ENCODE data around the gene ADISSP. TPM values are rescaled to one million over a fixed set of nuclear protein-coding genes. Genes with fewer than 3 reads are reported as not detected.

The ADISSP gene
- total and polyA plus RNA-seq, 2 of the 13 experiments (the other 11 are each of a cell fraction or from before 2014, with no cell fraction given): 38.3 to 90.6 TPM

DNA sequence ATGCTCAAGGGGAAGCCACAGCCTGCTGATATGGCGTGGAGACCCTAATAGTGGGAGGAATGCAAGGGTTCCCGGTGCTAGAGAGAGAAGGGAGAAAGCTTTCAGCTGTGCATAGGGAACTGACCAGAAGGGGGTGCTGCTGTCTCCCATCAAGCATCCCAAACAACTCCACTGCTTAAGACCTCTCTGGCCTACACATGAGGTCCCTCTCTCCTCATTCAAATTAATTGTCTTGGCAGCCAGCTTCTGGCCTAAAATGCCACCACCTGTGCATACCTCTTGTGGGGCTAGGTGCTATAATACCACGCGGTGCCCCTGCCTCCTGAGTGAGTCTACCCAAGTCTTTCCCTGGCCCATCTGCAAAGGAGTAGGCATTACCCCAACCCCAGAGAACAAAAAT, 14.5 kb downstream of the ADISSP start (continued):
- no peak for TF ChIP-seq ATF3 (CRISPR knock-in tag; IDR thresholded peaks at IDR 0.05)
- TF ChIP-seq MATR3 (CRISPR knock-in tag; IDR thresholded peaks at IDR 0.05): no peak
- TF ChIP-seq, protein P1, sequence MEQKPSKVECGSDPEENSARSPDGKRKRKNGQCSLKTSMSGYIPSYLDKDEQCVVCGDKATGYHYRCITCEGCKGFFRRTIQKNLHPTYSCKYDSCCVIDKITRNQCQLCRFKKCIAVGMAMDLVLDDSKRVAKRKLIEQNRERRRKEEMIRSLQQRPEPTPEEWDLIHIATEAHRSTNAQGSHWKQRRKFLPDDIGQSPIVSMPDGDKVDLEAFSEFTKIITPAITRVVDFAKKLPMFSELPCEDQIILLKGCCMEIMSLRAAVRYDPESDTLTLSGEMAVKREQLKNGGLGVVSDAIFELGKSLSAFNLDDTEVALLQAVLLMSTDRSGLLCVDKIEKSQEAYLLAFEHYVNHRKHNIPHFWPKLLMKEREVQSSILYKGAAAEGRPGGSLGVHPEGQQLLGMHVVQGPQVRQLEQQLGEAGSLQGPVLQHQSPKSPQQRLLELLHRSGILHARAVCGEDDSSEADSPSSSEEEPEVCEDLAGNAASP (CRISPR knock-in tag; IDR thresholded peaks at IDR 0.05; ENCODE audit: borderline replicate concordance): no peak
- no peak for TF ChIP-seq ZNF101 (CRISPR knock-in tag; IDR thresholded peaks at IDR 0.05; ENCODE audit: borderline replicate concordance, low read depth)
- TF ChIP-seq ZKSCAN5 (CRISPR knock-in tag; IDR thresholded peaks at IDR 0.05): no peak
- TF ChIP-seq TERF1 (CRISPR knock-in tag; IDR thresholded peaks at IDR 0.05): no peak
- no peak for TF ChIP-seq ZKSCAN8 (CRISPR knock-in tag; IDR thresholded peaks at IDR 0.05; ENCODE audit: borderline replicate concordance)
- no peak for TF ChIP-seq ZNF841 (CRISPR knock-in tag; IDR thresholded peaks at IDR 0.05; ENCODE audit: borderline replicate concordance)
- no peak for TF ChIP-seq ZNF513 (CRISPR knock-in tag; conservative IDR thresholded peaks at IDR 0.05)
- TF ChIP-seq PLSCR1 (CRISPR knock-in tag; IDR thresholded peaks at IDR 0.05; ENCODE audit: borderline replicate concordance): no peak
- TF ChIP-seq, protein P2, sequence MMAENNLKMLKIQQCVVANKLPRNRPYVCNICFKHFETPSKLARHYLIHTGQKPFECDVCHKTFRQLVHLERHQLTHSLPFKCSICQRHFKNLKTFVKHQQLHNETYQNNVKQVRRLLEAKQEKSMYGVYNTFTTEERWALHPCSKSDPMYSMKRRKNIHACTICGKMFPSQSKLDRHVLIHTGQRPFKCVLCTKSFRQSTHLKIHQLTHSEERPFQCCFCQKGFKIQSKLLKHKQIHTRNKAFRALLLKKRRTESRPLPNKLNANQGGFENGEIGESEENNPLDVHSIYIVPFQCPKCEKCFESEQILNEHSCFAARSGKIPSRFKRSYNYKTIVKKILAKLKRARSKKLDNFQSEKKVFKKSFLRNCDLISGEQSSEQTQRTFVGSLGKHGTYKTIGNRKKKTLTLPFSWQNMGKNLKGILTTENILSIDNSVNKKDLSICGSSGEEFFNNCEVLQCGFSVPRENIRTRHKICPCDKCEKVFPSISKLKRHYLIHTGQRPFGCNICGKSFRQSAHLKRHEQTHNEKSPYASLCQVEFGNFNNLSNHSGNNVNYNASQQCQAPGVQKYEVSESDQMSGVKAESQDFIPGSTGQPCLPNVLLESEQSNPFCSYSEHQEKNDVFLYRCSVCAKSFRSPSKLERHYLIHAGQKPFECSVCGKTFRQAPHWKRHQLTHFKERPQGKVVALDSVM (CRISPR knock-in tag; IDR thresholded peaks at IDR 0.05): no peak
- TF ChIP-seq ZNF746 (CRISPR knock-in tag; IDR thresholded peaks at IDR 0.05): no peak
- TF ChIP-seq SALL2 (CRISPR knock-in tag; IDR thresholded peaks at IDR 0.05): peak; percentile 38; the same call in 1 of the 2 replicates
- TF ChIP-seq NFE2L2 (IDR thresholded peaks at IDR 0.05; ENCODE audit: low read length): no peak
- 0 out of 2 replicates have a peak, but pooled peaks have one; percentile 36 for TF ChIP-seq ZNF30 (CRISPR knock-in tag; IDR thresholded peaks at IDR 0.05)
- no peak for TF ChIP-seq SMARCC2 (IDR thresholded peaks at IDR 0.05)
- TF ChIP-seq SIX4 (CRISPR knock-in tag; IDR thresholded peaks at IDR 0.05): no peak
- TF ChIP-seq, protein P3, sequence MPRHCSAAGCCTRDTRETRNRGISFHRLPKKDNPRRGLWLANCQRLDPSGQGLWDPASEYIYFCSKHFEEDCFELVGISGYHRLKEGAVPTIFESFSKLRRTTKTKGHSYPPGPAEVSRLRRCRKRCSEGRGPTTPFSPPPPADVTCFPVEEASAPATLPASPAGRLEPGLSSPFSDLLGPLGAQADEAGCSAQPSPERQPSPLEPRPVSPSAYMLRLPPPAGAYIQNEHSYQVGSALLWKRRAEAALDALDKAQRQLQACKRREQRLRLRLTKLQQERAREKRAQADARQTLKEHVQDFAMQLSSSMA (CRISPR knock-in tag; IDR thresholded peaks at IDR 0.05): 0 out of 2 replicates have a peak, but pooled peaks have one; percentile 23
- no peak for TF ChIP-seq ATF4 (CRISPR knock-in tag; IDR thresholded peaks at IDR 0.05)
- no peak for TF ChIP-seq HMG20A (CRISPR knock-in tag; IDR thresholded peaks at IDR 0.05; ENCODE audit: borderline replicate concordance)
- no peak for TF ChIP-seq RBAK (CRISPR knock-in tag; IDR thresholded peaks at IDR 0.05)
- no peak for TF ChIP-seq ZNF331 (CRISPR knock-in tag; IDR thresholded peaks at IDR 0.05)

Measured in HepG2 (cell line).